NCI-H1105 treated with DMSO at 0.1 percent for 48 hours (cell line): ENCODE data around the gene GSTM4.

Experiments
- DNase-seq: peaks from one replicate; lab custom pipeline; 2025; lab: John Stamatoyannopoulos, UW

GSTM4 gene

GRCh38 chr1:109625176-109625575 is 30.7 kb upstream of the GSTM4 start:
- DNase-seq: no peak

DNA sequence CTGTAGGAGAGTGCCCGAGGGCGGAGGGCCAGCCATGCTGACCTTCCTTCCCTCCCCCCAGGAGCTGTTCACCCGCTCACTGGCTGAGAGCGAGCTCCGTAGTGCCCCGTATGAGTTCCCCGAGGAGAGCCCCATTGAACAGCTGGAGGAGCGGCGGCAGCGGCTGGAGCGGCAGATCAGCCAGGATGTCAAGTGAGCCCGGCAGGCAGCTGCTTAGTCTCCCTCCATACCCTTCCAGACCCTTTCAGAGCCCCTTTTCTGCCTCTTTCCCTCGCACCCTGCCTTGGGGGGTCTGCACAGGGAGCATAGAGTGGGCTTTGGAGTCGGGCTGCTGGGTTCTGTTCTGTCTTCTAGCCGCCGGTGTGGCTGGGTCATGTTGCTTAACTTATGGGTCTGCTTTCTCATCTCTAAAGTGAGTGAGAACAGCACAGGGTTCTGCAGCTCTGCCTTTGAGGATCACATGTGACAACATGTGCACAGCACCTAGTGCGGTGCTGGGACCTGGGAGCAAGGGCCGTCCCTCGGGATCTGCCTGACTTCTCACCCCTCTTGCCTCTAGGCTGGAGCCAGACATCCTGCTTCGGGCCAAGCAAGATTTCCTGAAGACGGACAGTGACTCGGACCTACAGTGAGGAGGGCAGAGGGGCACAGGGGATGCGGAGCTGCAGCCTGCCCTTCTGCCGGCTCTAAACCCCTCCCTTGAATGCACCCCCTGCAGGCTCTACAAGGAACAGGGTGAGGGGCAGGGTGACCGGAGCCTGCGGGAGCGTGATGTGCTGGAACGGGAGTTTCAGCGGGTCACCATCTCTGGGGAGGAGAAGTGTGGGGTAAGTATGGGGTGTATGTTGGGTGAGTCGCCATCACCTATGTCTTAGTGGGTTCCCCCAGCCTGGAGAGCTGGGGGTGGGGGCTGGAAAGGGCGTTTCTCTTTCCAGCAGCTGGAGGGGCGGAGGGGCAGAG is 30.0 kb upstream of the GSTM4 start:
- no peak for DNase-seq

GRCh38 chr1:109626682-109627408 is 29.1 kb upstream of the GSTM4 start:
- DNase-seq: no peak

DNA sequence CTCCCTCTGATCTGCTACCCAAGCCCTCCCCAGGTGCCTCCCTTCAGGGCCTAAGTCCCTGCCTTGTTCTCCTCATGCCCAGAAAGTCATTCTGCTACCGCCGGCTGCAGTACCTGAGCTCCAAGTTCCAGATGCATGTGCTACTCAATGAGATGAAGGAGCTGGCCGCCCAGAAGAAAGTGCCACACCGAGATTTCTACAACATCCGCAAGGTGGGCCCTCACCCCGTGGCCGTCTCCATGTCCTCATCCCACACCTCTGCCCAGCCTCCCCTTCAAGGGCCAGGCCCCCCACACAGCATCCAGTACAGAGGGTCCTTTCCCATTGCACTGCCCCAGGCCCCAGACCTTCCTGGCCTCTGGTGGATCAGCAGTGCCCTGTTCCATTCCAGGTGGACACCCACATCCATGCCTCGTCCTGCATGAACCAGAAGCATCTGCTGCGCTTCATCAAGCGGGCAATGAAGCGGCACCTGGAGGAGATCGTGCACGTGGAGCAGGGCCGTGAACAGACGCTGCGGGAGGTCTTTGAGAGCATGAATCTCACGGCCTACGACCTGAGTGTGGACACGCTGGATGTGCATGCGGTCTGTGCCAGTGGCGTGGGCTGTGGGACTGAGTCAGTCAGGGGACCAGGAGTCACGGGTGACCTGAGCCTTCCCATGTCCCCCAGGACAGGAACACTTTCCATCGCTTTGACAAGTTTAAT is 28.1 kb upstream of the GSTM4 start:
- no peak for DNase-seq

DNA sequence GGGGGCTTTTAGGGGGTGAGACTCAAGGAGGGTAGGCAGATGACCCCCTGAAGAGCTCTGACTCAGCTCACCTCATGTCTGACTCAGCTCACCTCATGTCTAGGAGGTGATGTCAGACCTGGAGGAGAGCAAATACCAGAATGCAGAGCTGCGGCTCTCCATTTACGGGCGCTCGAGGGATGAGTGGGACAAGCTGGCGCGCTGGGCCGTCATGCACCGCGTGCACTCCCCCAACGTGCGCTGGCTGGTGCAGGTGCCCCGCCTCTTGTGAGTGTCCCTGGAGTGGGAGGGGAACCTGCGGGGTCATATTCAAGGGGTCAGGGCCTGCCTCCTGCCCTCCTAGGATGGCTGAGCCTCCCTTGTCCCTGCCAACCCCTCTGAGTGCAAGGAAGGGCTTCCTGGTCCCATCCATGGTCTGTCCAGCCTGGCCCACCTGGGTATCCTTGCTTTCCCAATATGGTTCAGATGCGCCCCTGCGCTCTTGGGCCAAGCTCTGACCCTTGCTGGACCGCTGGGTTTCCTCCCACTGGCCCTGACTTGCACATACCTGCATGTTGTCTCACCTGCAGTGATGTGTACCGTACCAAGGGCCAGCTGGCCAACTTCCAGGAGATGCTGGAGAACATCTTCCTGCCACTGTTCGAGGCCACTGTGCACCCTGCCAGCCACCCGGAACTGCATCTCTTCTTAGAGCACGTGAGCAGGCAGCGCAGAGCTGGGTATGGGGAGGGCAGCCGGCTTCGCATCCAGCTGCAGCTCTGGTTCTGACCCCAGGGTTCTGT is 27.2 kb upstream of the GSTM4 start:
- DNase-seq: no peak

DNA sequence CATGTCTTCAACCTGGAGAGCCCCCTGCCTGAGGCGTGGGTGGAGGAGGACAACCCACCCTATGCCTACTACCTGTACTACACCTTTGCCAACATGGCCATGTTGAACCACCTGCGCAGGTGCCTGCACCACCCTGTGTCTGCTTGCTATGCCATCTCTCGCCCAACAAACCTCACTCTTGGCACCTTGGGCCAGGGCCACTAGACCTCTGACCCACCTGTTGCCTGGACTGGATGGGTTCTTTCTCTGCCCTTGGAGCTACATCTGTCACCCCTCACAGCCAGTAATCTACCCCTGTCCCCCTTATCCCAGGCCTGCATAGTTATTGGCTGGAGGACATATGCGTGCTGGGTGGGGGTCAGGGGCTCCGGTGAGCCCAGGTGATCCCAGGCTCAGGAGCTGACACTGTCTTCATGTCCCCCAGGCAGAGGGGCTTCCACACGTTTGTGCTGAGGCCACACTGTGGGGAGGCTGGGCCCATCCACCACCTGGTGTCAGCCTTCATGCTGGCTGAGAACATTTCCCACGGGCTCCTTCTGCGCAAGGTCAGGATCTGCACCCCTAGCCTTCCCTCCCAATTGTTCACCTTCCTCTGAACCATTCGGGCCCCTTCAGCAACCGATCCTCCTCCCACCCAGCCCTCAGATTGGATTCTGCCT is 26.4 kb upstream of the GSTM4 start:
- no peak for DNase-seq

DNA sequence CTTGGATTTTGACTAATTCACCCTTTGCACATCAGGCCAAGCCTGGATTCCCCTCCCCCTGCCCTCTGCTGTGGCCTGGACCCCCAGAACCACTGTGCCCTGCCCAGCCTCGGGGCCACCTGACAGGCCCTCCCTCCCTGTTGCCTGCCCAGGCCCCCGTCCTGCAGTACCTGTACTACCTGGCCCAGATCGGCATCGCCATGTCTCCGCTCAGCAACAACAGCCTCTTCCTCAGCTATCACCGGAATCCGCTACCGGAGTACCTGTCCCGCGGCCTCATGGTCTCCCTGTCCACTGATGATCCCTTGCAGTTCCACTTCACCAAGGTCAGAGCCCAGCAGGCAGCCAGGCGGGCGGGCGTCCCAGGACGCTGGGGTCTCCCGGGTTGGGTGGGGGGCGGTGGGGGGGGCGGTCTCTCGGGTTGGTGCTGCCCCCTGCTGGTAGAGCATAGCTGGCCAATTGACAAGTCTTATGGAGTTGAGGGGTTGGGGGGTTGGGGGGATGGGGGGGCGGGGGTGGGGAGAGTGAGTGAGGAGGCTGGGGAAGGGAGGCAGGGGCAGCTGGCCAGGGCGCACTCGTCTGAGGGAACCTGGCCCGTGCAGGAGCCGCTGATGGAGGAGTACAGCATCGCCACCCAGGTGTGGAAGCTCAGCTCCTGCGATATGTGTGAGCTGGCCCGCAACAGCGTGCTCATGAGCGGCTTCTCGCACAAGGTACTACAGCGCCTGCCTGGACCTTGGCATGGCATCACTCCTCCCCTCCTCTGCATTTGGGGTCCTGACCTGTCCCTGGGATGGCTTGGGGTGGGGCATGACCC is 25.6 kb upstream of the GSTM4 start:
- DNase-seq: no peak

DNA sequence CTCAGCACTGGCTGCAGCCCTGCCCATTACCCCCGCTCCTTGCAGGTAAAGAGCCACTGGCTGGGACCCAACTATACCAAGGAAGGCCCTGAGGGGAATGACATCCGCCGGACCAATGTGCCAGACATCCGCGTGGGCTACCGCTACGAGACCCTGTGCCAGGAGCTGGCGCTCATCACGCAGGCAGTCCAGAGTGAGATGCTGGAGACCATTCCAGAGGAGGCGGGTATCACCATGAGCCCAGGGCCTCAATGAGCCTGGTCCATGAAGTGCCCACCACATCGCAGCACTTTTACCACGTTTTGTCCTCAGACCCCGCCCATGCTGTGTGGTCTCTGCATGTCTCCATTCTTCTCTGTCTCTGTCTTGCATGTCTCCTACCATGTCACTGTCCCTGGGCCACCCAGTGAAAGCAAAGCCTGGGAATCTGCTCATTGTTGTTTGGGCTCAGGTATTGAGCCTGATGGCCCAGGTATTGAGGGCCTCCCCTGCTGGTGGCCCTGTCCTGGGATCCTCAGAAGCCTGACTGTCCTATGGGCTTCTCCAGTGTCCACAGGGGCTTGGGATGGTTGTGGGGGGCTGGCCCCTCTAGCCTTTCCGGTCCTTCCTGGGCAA is 24.9 kb upstream of the GSTM4 start:
- no peak for DNase-seq

DNA sequence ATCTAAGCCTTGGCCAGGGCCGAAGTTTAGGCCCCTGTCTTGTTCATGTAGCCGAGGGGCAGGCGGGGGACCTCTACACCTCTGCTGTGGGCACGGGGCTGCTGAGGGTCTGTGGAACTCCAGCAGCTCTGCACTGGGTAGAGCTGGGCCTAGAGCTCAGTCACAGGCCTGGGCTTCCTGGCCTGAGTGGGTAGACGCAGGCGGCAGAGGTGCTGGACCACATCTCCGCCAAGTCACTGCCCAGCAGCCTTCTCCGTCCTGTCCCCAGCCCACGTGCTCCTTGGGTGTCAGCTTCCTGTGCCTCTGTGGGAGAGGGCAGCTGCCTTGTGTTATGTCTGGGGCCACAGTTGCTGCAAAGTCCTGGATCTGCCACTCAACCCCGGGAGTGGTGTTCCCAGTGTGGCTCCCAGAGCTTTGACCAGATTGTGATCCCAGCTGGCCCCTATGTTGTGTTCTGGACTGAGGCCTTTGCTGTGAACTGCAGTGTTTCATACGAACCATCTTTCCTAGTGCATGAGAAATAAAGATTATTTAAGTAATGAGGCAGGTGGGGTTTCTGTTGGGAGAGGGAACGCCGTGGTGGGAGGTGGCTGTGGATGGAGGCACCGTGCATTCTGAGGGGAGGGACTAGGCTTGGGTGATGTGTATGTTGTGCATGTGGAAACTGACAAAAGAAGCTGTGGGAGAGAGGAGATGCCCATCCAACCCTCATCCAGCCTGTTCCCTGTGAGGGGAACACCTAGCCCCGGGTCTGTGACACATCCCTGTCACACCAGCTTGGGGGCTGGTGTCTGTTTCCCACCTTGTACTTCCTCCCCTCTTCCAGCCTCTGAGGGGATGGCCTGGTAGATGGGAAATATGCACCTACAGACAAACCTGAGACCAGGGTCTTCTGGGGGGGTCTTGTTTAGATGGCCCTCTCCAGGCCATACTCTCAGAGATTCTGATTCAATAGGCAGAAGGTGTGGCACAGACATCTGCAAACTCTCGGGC is 24.1 kb upstream of the GSTM4 start:
- peak; percentile 54 for DNase-seq

GRCh38 chr1:109632671-109633346 is 23.1 kb upstream of the GSTM4 start:
- DNase-seq: peak; percentile 97

GRCh38 chr1:109634292-109634691 is 21.6 kb upstream of the GSTM4 start:
- no peak for DNase-seq

DNA sequence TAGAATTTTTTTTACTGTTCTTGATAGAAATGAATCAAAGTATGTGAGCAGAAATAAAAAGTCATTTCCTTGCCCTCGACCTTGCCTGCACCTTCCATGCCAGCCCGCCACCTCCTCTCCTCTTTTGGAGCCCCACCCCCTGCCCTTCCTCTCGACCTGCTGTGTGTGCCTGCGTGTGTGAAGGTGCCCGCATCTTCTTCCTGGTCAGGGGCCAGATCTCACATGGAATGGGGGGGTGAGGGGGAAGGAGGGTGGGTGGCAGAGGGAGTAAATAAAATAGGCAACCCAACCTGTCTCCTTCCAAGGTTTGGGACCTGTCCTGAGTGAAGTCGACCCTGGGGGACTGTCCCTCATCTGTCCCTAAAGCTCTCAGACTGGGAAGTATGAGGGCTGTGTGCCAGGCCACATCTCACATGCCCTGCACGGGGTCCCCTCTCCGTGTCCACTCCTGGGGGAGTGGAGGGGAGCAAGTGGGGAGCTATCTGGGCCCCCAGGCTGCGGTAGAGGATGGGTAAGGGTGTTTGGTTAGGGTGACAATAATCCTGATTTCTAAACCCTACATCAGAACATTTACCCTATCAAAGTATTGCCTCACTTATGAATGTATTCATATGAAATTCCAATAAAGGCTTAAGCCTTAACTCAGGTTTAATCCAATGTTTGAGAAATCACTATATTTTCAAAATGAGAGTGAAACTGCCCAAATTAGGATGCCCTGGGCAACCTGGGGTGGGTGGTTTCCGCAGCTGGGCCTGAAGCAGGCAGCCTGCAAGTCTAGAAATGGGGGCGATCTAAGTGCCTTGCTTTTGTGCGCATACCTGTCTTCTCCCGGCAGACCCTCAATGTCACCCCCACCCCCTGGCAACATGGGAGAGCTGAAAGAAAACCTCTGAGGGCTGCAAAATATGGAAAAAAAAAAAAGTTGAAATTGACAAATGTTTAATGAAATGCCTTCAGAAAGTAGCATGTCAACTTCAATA is 20.8 kb upstream of the GSTM4 start:
- DNase-seq: no peak

- no peak for DNase-seq
These were observed 20.1 kb upstream of the GSTM4 start for GRCh38 chr1:109635862-109636200.

DNA sequence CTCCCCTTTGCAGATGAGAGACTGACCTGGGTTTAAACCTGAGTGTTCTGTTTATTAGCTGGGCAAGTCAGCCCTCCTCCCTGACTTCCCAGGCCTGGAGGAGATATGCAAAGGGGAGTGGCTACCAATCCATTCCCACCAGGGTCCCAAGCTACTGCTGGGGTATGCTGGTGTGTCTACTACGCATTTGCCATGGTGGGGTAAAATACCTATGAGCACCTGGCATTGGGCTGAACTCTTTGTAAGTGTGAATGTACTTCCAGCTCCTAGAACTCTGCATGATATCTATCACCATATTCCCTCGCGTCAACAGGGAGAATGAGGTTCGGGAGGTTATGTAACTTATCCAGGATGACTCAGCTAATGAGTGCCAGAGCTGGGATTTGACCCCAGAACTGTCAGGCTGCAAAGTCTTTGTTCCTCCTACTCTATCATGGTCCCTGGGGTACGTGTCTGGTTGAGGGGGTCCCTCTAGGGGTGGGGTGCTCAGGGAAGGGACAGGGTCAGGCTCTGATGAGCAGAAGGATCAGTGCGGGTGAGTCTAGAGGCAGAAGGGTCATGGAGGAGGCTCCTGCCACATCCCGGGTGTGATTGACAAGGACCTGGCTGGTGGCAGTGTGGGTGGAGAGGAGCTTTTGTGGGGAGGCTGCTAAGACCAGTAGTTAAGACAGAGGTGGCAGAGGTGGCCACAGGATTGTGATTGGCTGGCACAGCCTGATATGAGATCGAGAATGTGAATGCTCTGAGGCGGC is 19.5 kb upstream of the GSTM4 start:
- DNase-seq: no peak

- no peak for DNase-seq
These were observed 18.5 kb upstream of the GSTM4 start for GRCh38 chr1:109637446-109637845.
